ENCODE measurements around the gene MLH1. TPM values are rescaled to one million over a fixed set of nuclear protein-coding genes. Genes with fewer than 3 reads are reported as not detected.
A peak's percentile ranks its signal among the peaks of the same experiment; 100 is the strongest.

The MLH1 gene
- total and polyA plus RNA-seq, 10 donors = 16.6 to 38.8 (median 30.4) TPM

DNA sequence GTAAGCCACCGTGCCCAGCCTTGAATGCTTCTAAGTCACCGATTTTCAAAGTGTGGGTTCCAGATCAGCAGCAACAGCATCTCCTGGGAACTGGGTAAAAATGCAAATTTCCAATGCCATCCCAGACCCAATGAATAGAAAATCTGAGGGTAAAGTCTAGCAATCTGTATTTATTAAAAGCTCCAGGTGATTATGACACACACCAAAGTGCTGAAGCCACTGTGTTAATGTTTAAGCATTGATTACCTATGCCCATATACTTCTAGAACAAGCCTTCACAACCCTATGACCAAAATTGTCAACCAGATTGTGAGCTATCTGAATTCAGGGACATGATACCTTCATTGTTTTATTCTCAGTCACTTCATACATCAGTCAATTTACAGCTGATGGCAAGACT is 94.6 kb downstream of the MLH1 start:
- no peak overlapping the region for H3K4me3 ChIP-seq
- H3K4me1 ChIP-seq = peaks cover 0 to 25% (median 5%) of the 10 kb centered on the region in 6 donors
- TF ChIP-seq POLR2AphosphoS5 (IDR thresholded peaks at IDR 0.05) = no peak
- no peak for TF ChIP-seq CTCF (IDR thresholded peaks at IDR 0.05 in 8 of 11, conservative IDR thresholded peaks at IDR 0.05 in 3 of 11)
- TF ChIP-seq POLR2A (IDR thresholded peaks at IDR 0.05) = no peak
- H3K27me3 ChIP-seq (replicated peaks in 1 of 7) = no peaks in the 10 kb centered on the region
- no peak for DNase-seq
- no peaks in the 10 kb centered on the region for H3K9me3 ChIP-seq
- WGBS, 5 donors = 80 to 100% (median 88%) methylated on average over 2 of the region's 2 CpGs
- peaks cover 0 to 84% (median 15%) of the 10 kb centered on the region in 6 donors for H3K36me3 ChIP-seq
- intact Hi-C loops (cut with DNase I; ENCODE audit: low total_unique reads) = no loop called here
- H3K27ac ChIP-seq = no peak overlapping the region

GRCh38 chr3:37092484-37092883 is 99.2 kb downstream of the MLH1 start:
- no peaks in the 10 kb centered on the region for H3K27me3 ChIP-seq (replicated peaks in 1 of 7)
- 95 to 100% (median 98%) methylated on average over 3 of the region's 3 CpGs for WGBS, 5 donors
- no peak overlapping the region for H3K4me3 ChIP-seq
- no peak for TF ChIP-seq CTCF (IDR thresholded peaks at IDR 0.05 in 8 of 11, conservative IDR thresholded peaks at IDR 0.05 in 3 of 11)
- TF ChIP-seq POLR2AphosphoS5 (IDR thresholded peaks at IDR 0.05) = no peak
- TF ChIP-seq POLR2A (IDR thresholded peaks at IDR 0.05) = no peak
- peaks cover 0 to 33% (median 9%) of the 10 kb centered on the region in 6 donors for H3K4me1 ChIP-seq
- intact Hi-C loops (cut with DNase I; ENCODE audit: low total_unique reads) = no loop called here
- peak overlapping the region in 4 of 8 donors; percentile 0 to 25 (median 18) for H3K27ac ChIP-seq
- no peaks in the 10 kb centered on the region for H3K9me3 ChIP-seq
- H3K36me3 ChIP-seq = peaks cover 0 to 84% (median 10%) of the 10 kb centered on the region in 6 donors
- DNase-seq = no peak

DNA sequence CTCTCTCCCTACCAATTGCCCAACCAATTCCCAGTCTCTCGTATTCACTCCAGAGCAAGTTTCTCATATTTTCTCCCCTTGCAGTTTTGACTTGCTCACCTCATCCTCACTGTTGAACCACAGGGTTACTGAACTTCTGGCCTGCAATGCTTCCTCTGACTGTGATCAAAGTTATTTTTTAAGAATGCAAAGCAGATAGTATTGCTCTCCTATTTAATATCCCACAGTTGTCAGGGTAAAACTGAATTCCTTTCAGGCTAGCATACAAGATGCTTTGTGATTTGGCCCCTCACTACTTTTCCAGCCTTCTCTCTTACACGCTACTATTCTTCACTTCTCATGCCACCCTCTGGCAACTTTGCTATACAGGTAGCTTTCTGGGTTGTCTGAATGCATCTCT is 100.2 kb downstream of the MLH1 start:
- 93 to 100% (median 96%) methylated on average over 2 of the region's 2 CpGs for WGBS, 5 donors
- no peak for DNase-seq
- intact Hi-C loops (cut with DNase I; ENCODE audit: low total_unique reads) = no loop called here
- no peak overlapping the region for H3K4me3 ChIP-seq
- H3K27me3 ChIP-seq (replicated peaks in 1 of 7) = no peaks in the 10 kb centered on the region
- no peaks in the 10 kb centered on the region for H3K9me3 ChIP-seq
- peaks cover 0 to 74% (median 7%) of the 10 kb centered on the region in 6 donors for H3K36me3 ChIP-seq
- peak overlapping the region in 4 of 8 donors; percentile 39 to 81 (median 71) for H3K27ac ChIP-seq
- peaks cover 0 to 38% (median 12%) of the 10 kb centered on the region in 6 donors for H3K4me1 ChIP-seq
- TF ChIP-seq POLR2AphosphoS5 (IDR thresholded peaks at IDR 0.05) (no peak), CTCF (IDR thresholded peaks at IDR 0.05 in 8 of 11, conservative IDR thresholded peaks at IDR 0.05 in 3 of 11) (no peak), POLR2A (IDR thresholded peaks at IDR 0.05) (no peak)

- 44 to 59% (median 50%) methylated on average over 3 of the region's 3 CpGs for WGBS, 5 donors
- Histone ChIP-seq H3K36me3 (peaks cover 0 to 65% (median 7%) of the 10 kb centered on the region in 6 donors), H3K4me1 (peaks cover 0 to 38% (median 12%) of the 10 kb centered on the region in 6 donors), H3K9me3 (no peaks in the 10 kb centered on the region), H3K27ac (peak overlapping the region in 7 of 8 donors; percentile 39 to 81 (median 67)), H3K27me3 (replicated peaks in 1 of 7) (no peaks in the 10 kb centered on the region), H3K4me3 (no peak overlapping the region)
- no peak for TF ChIP-seq POLR2A (IDR thresholded peaks at IDR 0.05)
- no peak for TF ChIP-seq POLR2AphosphoS5 (IDR thresholded peaks at IDR 0.05)
- TF ChIP-seq CTCF (IDR thresholded peaks at IDR 0.05 in 8 of 11, conservative IDR thresholded peaks at IDR 0.05 in 3 of 11) = no peak
- intact Hi-C loops (cut with DNase I; ENCODE audit: low total_unique reads) = no loop called here
- no peak for DNase-seq
These were observed 101.3 kb downstream of the MLH1 start for GRCh38 chr3:37094636-37095035.

Measured in spleen (tissue), 11 donors.